Suprapubic skin (tissue), 4 donors: ENCODE data around the gene CEP44.

Experiments used
- CTCF ChIP-seq, 2 donors: fragments of 200-600 bp in 1 of 2; fragments of 450-650 bp in 1 of 2; sonication (generic) in 1 of 2; IDR thresholded peaks; one replicate each; pipeline ENCODE4 v1.5.1; 2016 to 2019; ENCODE audit warnings: antibody characterized with exemption in 2 of 2, mild to moderate bottlenecking in 1 of 2, moderate library complexity in 1 of 2
- EP300 ChIP-seq: sonication (generic); formaldehyde crosslinking; IDR thresholded peaks from one replicate; pipeline ENCODE4 v1.6.1; 2017; ENCODE audit warnings: antibody characterized with exemption
- POLR2A ChIP-seq, 2 donors: fragments of 450-650 bp; IDR thresholded peaks; one replicate each; pipeline ENCODE4 v1.6.1; 2017; ENCODE audit warnings: antibody characterized with exemption in 2 of 2, mild to moderate bottlenecking in 2 of 2, moderate library complexity in 2 of 2
- POLR2AphosphoS5 ChIP-seq, 3 donors: sonication (generic); formaldehyde crosslinking; IDR thresholded peaks; one replicate each; pipeline ENCODE4 v1.6.1; 2017; ENCODE audit warnings: antibody characterized with exemption in 3 of 3

- TF ChIP-seq POLR2A (IDR thresholded peaks at IDR 0.05) (no peak), CTCF (IDR thresholded peaks at IDR 0.05) (no peak), EP300 (no peak), POLR2AphosphoS5 (IDR thresholded peaks at IDR 0.05) (no peak)
Measured at GRCh38 chr4:174279433-174280155, 4.1 kb upstream of the CEP44 start.
